ENCODE measurements around the gene RTF2. TPM values are rescaled to one million over a fixed set of nuclear protein-coding genes. Genes with fewer than 3 reads are reported as not detected.

RTF2 gene
- total and polyA plus RNA-seq, 2 experiments from 2014 or later: 28.2 to 53.7 TPM

DNA sequence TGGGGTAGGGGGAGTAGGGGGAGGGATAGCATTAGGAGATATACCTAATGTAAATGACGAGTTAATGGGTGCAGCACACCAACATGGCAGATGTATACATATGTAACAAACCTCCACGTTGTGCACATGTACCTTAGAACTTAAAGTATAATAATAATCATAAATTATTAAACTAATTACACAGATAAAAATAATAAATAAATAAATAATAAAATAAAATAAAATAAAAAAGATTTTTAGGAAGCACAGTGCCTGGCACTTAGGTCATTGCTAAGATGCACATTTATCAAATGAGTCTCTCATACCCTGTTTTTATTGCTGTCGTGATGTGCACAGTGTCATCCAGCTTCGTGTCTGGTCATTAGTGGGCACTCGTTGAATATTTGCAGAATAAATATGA, 19.0 kb upstream of the RTF2 start:
- Mint-ChIP-seq H3K27me3 (ENCODE audit: insufficient read depth, low read depth, poor library complexity) (peaks cover 5% of the 10 kb centered on the region), H3K4me1 (no peaks in the 10 kb centered on the region; the same call in 2 of the 3 replicates)

DNA sequence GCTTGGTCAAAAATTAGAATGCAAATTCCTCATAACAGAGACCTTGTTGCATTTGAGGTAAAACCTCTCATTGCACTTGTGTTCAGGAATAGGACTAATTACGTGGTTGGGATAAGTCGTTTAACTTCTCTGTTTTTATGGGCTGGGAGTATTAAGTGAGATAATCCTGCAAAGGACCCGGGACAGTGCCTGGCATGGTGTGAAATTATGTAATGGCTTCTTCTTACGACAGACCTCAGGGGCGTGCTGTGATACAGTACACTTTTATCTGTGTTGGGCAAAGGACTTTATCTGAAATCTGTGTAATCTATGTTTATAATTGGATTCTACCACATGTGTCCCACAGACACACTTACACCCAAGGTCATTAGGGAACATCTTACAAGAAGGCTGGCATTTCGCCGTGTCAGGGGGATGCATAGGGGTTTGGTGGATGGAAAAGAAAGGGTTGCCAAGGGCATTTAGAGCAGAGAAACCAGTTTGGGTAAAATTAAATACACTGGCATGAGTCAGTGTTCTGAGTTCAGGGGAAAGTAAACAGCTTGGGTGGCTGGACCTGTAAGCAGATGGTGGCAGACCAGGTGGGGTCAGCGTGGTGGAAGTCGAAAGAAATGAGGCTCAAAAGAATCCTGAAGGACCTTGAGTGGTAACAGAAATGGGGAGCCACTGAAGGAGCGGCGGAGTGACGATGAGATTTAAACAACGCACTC, 17.2 kb upstream of the RTF2 start:
- no peaks in the 10 kb centered on the region for H3K36me3 Mint-ChIP-seq (ENCODE audit: low read depth)
- H3K4me3 Mint-ChIP-seq: no peak overlapping the region
- no peak for ATAC-seq
- no peak for TF ChIP-seq STAT1 (IDR thresholded peaks at IDR 0.05; ENCODE audit: unreplicated experiment)
- TF ChIP-seq, protein P1, sequence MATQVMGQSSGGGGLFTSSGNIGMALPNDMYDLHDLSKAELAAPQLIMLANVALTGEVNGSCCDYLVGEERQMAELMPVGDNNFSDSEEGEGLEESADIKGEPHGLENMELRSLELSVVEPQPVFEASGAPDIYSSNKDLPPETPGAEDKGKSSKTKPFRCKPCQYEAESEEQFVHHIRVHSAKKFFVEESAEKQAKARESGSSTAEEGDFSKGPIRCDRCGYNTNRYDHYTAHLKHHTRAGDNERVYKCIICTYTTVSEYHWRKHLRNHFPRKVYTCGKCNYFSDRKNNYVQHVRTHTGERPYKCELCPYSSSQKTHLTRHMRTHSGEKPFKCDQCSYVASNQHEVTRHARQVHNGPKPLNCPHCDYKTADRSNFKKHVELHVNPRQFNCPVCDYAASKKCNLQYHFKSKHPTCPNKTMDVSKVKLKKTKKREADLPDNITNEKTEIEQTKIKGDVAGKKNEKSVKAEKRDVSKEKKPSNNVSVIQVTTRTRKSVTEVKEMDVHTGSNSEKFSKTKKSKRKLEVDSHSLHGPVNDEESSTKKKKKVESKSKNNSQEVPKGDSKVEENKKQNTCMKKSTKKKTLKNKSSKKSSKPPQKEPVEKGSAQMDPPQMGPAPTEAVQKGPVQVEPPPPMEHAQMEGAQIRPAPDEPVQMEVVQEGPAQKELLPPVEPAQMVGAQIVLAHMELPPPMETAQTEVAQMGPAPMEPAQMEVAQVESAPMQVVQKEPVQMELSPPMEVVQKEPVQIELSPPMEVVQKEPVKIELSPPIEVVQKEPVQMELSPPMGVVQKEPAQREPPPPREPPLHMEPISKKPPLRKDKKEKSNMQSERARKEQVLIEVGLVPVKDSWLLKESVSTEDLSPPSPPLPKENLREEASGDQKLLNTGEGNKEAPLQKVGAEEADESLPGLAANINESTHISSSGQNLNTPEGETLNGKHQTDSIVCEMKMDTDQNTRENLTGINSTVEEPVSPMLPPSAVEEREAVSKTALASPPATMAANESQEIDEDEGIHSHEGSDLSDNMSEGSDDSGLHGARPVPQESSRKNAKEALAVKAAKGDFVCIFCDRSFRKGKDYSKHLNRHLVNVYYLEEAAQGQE (IDR thresholded peaks at IDR 0.05; ENCODE audit: unreplicated experiment): no peak
- TF ChIP-seq CREB1 (CRISPR knock-in tag; IDR thresholded peaks at IDR 0.05; ENCODE audit: low read depth): no peak
- no peak for TF ChIP-seq EZH2phosphoT487 (IDR thresholded peaks at IDR 0.05; ENCODE audit: unreplicated experiment)
- no peak for TF ChIP-seq NANOG (IDR thresholded peaks at IDR 0.05; ENCODE audit: borderline replicate concordance)
- no peak for TF ChIP-seq JUNB (IDR thresholded peaks at IDR 0.05; ENCODE audit: unreplicated experiment)
- no peak for TF ChIP-seq POLR2AphosphoS5 (IDR thresholded peaks at IDR 0.05; ENCODE audit: low read depth)
- TF ChIP-seq ZNF114 (CRISPR knock-in tag; IDR thresholded peaks at IDR 0.05): no peak
- TF ChIP-seq, protein P2, sequence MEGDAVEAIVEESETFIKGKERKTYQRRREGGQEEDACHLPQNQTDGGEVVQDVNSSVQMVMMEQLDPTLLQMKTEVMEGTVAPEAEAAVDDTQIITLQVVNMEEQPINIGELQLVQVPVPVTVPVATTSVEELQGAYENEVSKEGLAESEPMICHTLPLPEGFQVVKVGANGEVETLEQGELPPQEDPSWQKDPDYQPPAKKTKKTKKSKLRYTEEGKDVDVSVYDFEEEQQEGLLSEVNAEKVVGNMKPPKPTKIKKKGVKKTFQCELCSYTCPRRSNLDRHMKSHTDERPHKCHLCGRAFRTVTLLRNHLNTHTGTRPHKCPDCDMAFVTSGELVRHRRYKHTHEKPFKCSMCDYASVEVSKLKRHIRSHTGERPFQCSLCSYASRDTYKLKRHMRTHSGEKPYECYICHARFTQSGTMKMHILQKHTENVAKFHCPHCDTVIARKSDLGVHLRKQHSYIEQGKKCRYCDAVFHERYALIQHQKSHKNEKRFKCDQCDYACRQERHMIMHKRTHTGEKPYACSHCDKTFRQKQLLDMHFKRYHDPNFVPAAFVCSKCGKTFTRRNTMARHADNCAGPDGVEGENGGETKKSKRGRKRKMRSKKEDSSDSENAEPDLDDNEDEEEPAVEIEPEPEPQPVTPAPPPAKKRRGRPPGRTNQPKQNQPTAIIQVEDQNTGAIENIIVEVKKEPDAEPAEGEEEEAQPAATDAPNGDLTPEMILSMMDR (conservative IDR thresholded peaks at IDR 0.05; ENCODE audit: low read depth in 2 of 2): no peak

More for the DNA sequence above, 19.0 kb upstream of the RTF2 start:
- H3K9me3 Mint-ChIP-seq: no peaks in the 10 kb centered on the region
- ATAC-seq: no peak
- Histone ChIP-seq H3F3A (replicated peaks; ENCODE audit: low read depth) (no peaks in the 10 kb centered on the region), H4K20me1 (replicated peaks; ENCODE audit: insufficient read depth) (no peaks in the 10 kb centered on the region), H3K9me2 (ENCODE audit: insufficient read depth) (no peaks in the 10 kb centered on the region), H3K27me3 (ENCODE audit: insufficient read depth) (no peaks in the 10 kb centered on the region), H3K4me2 (no peak overlapping the region), H3K36me3 (ENCODE audit: insufficient read depth) (no peaks in the 10 kb centered on the region), H2AFZ (no peak overlapping the region), H3K27ac (ENCODE audit: low read depth) (no peak overlapping the region), H3K79me2 (replicated peaks; ENCODE audit: insufficient read depth) (no peaks in the 10 kb centered on the region), H3K4me1 (ENCODE audit: insufficient read depth) (no peaks in the 10 kb centered on the region), H3K4me3 (no peak overlapping the region)
- H3K36me3 Mint-ChIP-seq (ENCODE audit: low read depth): no peaks in the 10 kb centered on the region
- H3K27ac Mint-ChIP-seq: no peak overlapping the region
- TF ChIP-seq, protein P1 (IDR thresholded peaks at IDR 0.05; ENCODE audit: unreplicated experiment): no peak
- no peak for TF ChIP-seq JUNB (IDR thresholded peaks at IDR 0.05; ENCODE audit: unreplicated experiment)
- TF ChIP-seq CREB1 (CRISPR knock-in tag; IDR thresholded peaks at IDR 0.05; ENCODE audit: low read depth): no peak
- no peak for TF ChIP-seq EZH2phosphoT487 (IDR thresholded peaks at IDR 0.05; ENCODE audit: unreplicated experiment)
- TF ChIP-seq, protein P3, sequence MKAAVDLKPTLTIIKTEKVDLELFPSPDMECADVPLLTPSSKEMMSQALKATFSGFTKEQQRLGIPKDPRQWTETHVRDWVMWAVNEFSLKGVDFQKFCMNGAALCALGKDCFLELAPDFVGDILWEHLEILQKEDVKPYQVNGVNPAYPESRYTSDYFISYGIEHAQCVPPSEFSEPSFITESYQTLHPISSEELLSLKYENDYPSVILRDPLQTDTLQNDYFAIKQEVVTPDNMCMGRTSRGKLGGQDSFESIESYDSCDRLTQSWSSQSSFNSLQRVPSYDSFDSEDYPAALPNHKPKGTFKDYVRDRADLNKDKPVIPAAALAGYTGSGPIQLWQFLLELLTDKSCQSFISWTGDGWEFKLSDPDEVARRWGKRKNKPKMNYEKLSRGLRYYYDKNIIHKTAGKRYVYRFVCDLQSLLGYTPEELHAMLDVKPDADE (IDR thresholded peaks at IDR 0.05): no peak
- no peak overlapping the region for H3K4me3 Mint-ChIP-seq
- DNase-seq (ENCODE audit: low spot score): no peak

More for the DNA sequence above, 17.2 kb upstream of the RTF2 start:
- Histone ChIP-seq H3K27me3 (ENCODE audit: insufficient read depth) (no peaks in the 10 kb centered on the region), H4K20me1 (replicated peaks; ENCODE audit: insufficient read depth) (no peaks in the 10 kb centered on the region), H2AFZ (no peak overlapping the region), H3K36me3 (ENCODE audit: insufficient read depth) (no peaks in the 10 kb centered on the region), H3K4me2 (no peak overlapping the region), H3K9me2 (ENCODE audit: insufficient read depth) (no peaks in the 10 kb centered on the region), H3F3A (replicated peaks; ENCODE audit: low read depth) (no peaks in the 10 kb centered on the region), H3K79me2 (replicated peaks; ENCODE audit: insufficient read depth) (no peaks in the 10 kb centered on the region), H3K4me3 (no peak overlapping the region), H3K27ac (ENCODE audit: low read depth) (no peak overlapping the region), H3K4me1 (ENCODE audit: insufficient read depth) (no peaks in the 10 kb centered on the region)
- no peak for DNase-seq (ENCODE audit: low spot score)
- peaks cover 5% of the 10 kb centered on the region for H3K27me3 Mint-ChIP-seq (ENCODE audit: insufficient read depth, low read depth, poor library complexity)
- no peaks in the 10 kb centered on the region for H3K9me3 Mint-ChIP-seq
- no peaks in the 10 kb centered on the region; the same call in 2 of the 3 replicates for H3K4me1 Mint-ChIP-seq
- no peak overlapping the region for H3K27ac Mint-ChIP-seq
